ENCODE measurements around the gene TCF19. TPM values are rescaled to one million over a fixed set of nuclear protein-coding genes. Genes with fewer than 3 reads are reported as not detected.

TCF19 gene
- polyA plus RNA-seq, 2 of the 4 experiments (the other 2 are of a cell fraction), result 7.4 to 11.2 TPM

- peak overlapping the region; percentile 83 for H3K4me2 ChIP-seq
- DNase-seq (ENCODE audit: low read depth in 1 of 2, low spot score in 1 of 2), result peak in 1 of 2 experiments; percentile 15
- peak; percentile 17 to 23; a peak in 5 of 6 replicates for ATAC-seq
- WGBS (ENCODE audit: missing lambda C conversion rate), result 35% methylated on average over 20 of the region's 35 CpGs
- TF ChIP-seq BHLHE40 (IDR thresholded peaks at IDR 0.05; ENCODE audit: low read depth, low read length), result no peak
- no peak for TF ChIP-seq FOSL2 (IDR thresholded peaks at IDR 0.05)
- TF ChIP-seq FOSL2 (CRISPR knock-in tag; IDR thresholded peaks at IDR 0.05), result no peak
- TF ChIP-seq NFE2L2 (conservative IDR thresholded peaks at IDR 0.05; ENCODE audit: low read length), result no peak
- TF ChIP-seq CTCF (IDR thresholded peaks at IDR 0.05), result no peak
- no peak for TF ChIP-seq ATOH8 (CRISPR knock-in tag; IDR thresholded peaks at IDR 0.05; ENCODE audit: low read depth)
- TF ChIP-seq EHMT2 (IDR thresholded peaks at IDR 0.05; ENCODE audit: low read depth), result no peak
- no peak for TF ChIP-seq HOXB13 (CRISPR knock-in tag; IDR thresholded peaks at IDR 0.05; ENCODE audit: low read depth)
- TF ChIP-seq ZC3H11A (IDR thresholded peaks at IDR 0.05), result no peak
- no peak for TF ChIP-seq RNF2 (IDR thresholded peaks at IDR 0.05; ENCODE audit: borderline replicate concordance, low read depth)
- no peak for TF ChIP-seq ESRRA (IDR thresholded peaks at IDR 0.05; ENCODE audit: borderline replicate concordance, low read length)
- no peak for TF ChIP-seq MAX (IDR thresholded peaks at IDR 0.05)
- TF ChIP-seq CEBPB (IDR thresholded peaks at IDR 0.05), result no peak
- TF ChIP-seq CBX2 (IDR thresholded peaks at IDR 0.05; ENCODE audit: borderline replicate concordance, low read depth), result no peak
- TF ChIP-seq ELK1 (IDR thresholded peaks at IDR 0.05; ENCODE audit: low read depth, low read length), result no peak
- no peak for TF ChIP-seq FOSB (CRISPR knock-in tag; IDR thresholded peaks at IDR 0.05)
- no peak for TF ChIP-seq POLR2AphosphoS2 (conservative IDR thresholded peaks at IDR 0.05; ENCODE audit: low read length)
- peaks cover 21% of the 10 kb centered on the region for H3K4me1 ChIP-seq
- H3K27ac ChIP-seq, result peak overlapping the region; percentile 63 to 83
- ChIA-PET POLR2A (interaction anchor here (0.5 kb wide), 1 partner anchor 358 kb away, joined by 4 read pairs; no protein-coding TSS in a partner anchor), CTCF (interaction anchor here (0.7 to 1.4 kb wide), 9 partner anchors 9 to 373 kb away, joined by 3 to 4 read pairs (median 3); partner anchors contain the start of gene PSORS1C2)
- no peak for FAIRE-seq
- peak overlapping the region; percentile 69 for H3K4me3 ChIP-seq
- H3K9me3 ChIP-seq, result no peaks in the 10 kb centered on the region
Measured at GRCh38 chr6:31158863-31159855, 770 bp downstream of the TCF19 start.

- 88% methylated on average over 11 of the region's 19 CpGs for WGBS (ENCODE audit: missing lambda C conversion rate)
- ChIA-PET POLR2A (no interaction called here), CTCF (interaction anchor here (1.1 kb wide), 1 partner anchor 82 kb away, joined by 3 read pairs; no protein-coding TSS in a partner anchor)
- ATAC-seq (no peak), FAIRE-seq (no peak), DNase-seq (ENCODE audit: low read depth in 1 of 2, low spot score in 1 of 2) (no peak)
- no peak overlapping the region for H3K27ac ChIP-seq
- no peak overlapping the region for H3K4me2 ChIP-seq
- no peak overlapping the region for H3K4me3 ChIP-seq
- H3K9me3 ChIP-seq, result no peaks in the 10 kb centered on the region
- peaks cover 22% of the 10 kb centered on the region for H3K4me1 ChIP-seq
- TF ChIP-seq RFX5 (IDR thresholded peaks at IDR 0.05), result no peak
- no peak for TF ChIP-seq MAFK (IDR thresholded peaks at IDR 0.05; ENCODE audit: partially characterized antibody)
- no peak for TF ChIP-seq ATOH8 (CRISPR knock-in tag; IDR thresholded peaks at IDR 0.05; ENCODE audit: low read depth)
- TF ChIP-seq CBX8 (IDR thresholded peaks at IDR 0.05), result no peak
- no peak for TF ChIP-seq NR3C1 (IDR thresholded peaks at IDR 0.05)
- TF ChIP-seq HES2 (IDR thresholded peaks at IDR 0.05), result no peak
- no peak for TF ChIP-seq ZSCAN20 (CRISPR knock-in tag; IDR thresholded peaks at IDR 0.05)
- TF ChIP-seq ZFP36 (IDR thresholded peaks at IDR 0.05; ENCODE audit: borderline replicate concordance, partially characterized antibody), result no peak
- no peak for TF ChIP-seq TFCP2L1 (CRISPR knock-in tag; IDR thresholded peaks at IDR 0.05)
- TF ChIP-seq HMGXB4 (CRISPR knock-in tag; IDR thresholded peaks at IDR 0.05; ENCODE audit: borderline replicate concordance), result no peak
- no peak for TF ChIP-seq CHD4 (IDR thresholded peaks at IDR 0.05; ENCODE audit: borderline replicate concordance)
- no peak for TF ChIP-seq RNF2 (IDR thresholded peaks at IDR 0.05; ENCODE audit: borderline replicate concordance, low read depth)
Measured at GRCh38 chr6:31161216-31162126, 3.1 kb downstream of the TCF19 start.

Data from A549 (cell line).